Naive thymus-derived CD8-positive, alpha-beta T cell (primary cell): ENCODE data around the gene LIN37. TPM values are rescaled to one million over a fixed set of nuclear protein-coding genes. Genes with fewer than 3 reads are reported as not detected.
A peak's percentile ranks its signal among the peaks of the same experiment; 100 is the strongest.
"Not testable (repeated sequence)": the region's sequence is repeated elsewhere in the genome, so short reads cannot be mapped to it uniquely, and the experiment has no call there.

ENCODE experiments used
- ATAC-seq, 2 donors: fragments of 150-1000 bp; cut with Tn5 transposase in 1 of 2; sonication (Bioruptor Pico), chemical (Tn5 transposase) in 1 of 2; 1 replicate in 1 of 2; 2 replicates in 1 of 2; pipeline ENCODE4 v1.10.0; 2021; ENCODE audit warnings: mild to moderate bottlenecking in 2 of 2, moderate library complexity in 2 of 2
- POLR2A ChIA-PET: fragments of 350-600 bp; sonication (Branson Sonifier 250); formaldehyde crosslinking; loops from one replicate; lab custom pipeline; 2021; ENCODE audit warnings: antibody characterized with exemption; lab: Charles Lee
- DNase-seq, 10 donors: peaks; one replicate each; pipeline versions ENCODE4 v3.0.0 to v3.0.0-alpha.2; 2020 to 2022
- H3K27ac Mint-ChIP-seq, 10 donors: one replicate each; pipeline ENCODE4 v1.8.0; 2020 to 2022; ENCODE audit warnings: mild to moderate bottlenecking in 10 of 10, mixed read lengths in 10 of 10, moderate library complexity in 4 of 10, inconsistent platforms in 1 of 10
- H3K27me3 Mint-ChIP-seq, 5 donors: one replicate each; pipeline ENCODE4 v1.8.0; 2021 to 2022; ENCODE audit warnings: mixed read lengths in 5 of 5
- H3K36me3 Mint-ChIP-seq, 3 donors: one replicate each; pipeline ENCODE4 v1.8.0; 2020 to 2022; ENCODE audit warnings: mixed read lengths in 3 of 3, mild to moderate bottlenecking in 2 of 3, inconsistent platforms in 1 of 3
- H3K4me1 Mint-ChIP-seq, 4 donors: one replicate each; pipeline ENCODE4 v1.8.0; 2021 to 2022; ENCODE audit warnings: mixed read lengths in 4 of 4
- H3K4me3 Mint-ChIP-seq, 10 donors: one replicate each; pipeline ENCODE4 v1.8.0; 2020 to 2022; ENCODE audit warnings: mild to moderate bottlenecking in 10 of 10, mixed read lengths in 10 of 10, moderate library complexity in 6 of 10, inconsistent platforms in 1 of 10
- H3K9me3 Mint-ChIP-seq, 9 donors: one replicate each; pipeline ENCODE4 v1.8.0; 2020 to 2022; ENCODE audit warnings: mixed read lengths in 9 of 9, mild to moderate bottlenecking in 3 of 9, inconsistent platforms in 1 of 9, moderate library complexity in 1 of 9
- polyA plus RNA-seq, 3 donors: library from polyadenylated mRNA; unstranded; fragments of 300-500 nt; fragmentation: Illumina TruSeq; gene quantifications; one replicate each; pipeline ENCODE4 v1.2.3, GENCODE V29; 2021
- total RNA-seq, 8 experiments: library from RNA in 2 of 8; stranded (reverse) in 2 of 8; gene quantifications; one replicate each; pipeline ENCODE4 v1.2.3 and lab custom pipeline; 2021 to 2026

The LIN37 gene
- total and polyA plus RNA-seq, 5 experiments from 2014 or later, result 5.4 to 16.6 (median 14.0) TPM

GRCh38 chr19:35790981-35791813 lies 42.8 kb downstream of the LIN37 start:
- POLR2A ChIA-PET, result no interaction called here
- peak in 1 of 10 donors; percentile 5 for DNase-seq
- H3K4me1 Mint-ChIP-seq, result peaks cover 0 to 2% (median 0%) of the 10 kb centered on the region in 4 donors
- H3K27ac Mint-ChIP-seq, result no peak overlapping the region
- H3K9me3 Mint-ChIP-seq, result no peaks in the 10 kb centered on the region
- H3K27me3 Mint-ChIP-seq, result peaks cover 10 to 26% (median 18%) of the 10 kb centered on the region in 5 donors
- H3K36me3 Mint-ChIP-seq, result no peaks in the 10 kb centered on the region
- no peak overlapping the region for H3K4me3 Mint-ChIP-seq
- ATAC-seq, result peak in 1 of 2 donors; percentile 39

GRCh38 chr19:35791814-35792279 lies 43.5 kb downstream of the LIN37 start:
- no peaks in the 10 kb centered on the region for H3K36me3 Mint-ChIP-seq
- DNase-seq, result no peak
- peaks cover 15 to 33% (median 25%) of the 10 kb centered on the region in 5 donors for H3K27me3 Mint-ChIP-seq
- no peak overlapping the region for H3K4me3 Mint-ChIP-seq
- H3K4me1 Mint-ChIP-seq, result peaks cover 0 to 4% (median 3%) of the 10 kb centered on the region in 4 donors
- POLR2A ChIA-PET, result no interaction called here
- no peak for ATAC-seq
- H3K9me3 Mint-ChIP-seq, result no peaks in the 10 kb centered on the region
- H3K27ac Mint-ChIP-seq, result peak overlapping the region in 1 of 10 donors; percentile 71

- POLR2A ChIA-PET, result no interaction called here
- no peaks in the 10 kb centered on the region for H3K9me3 Mint-ChIP-seq
- ATAC-seq (no peak), DNase-seq (no peak)
- H3K4me3 Mint-ChIP-seq, result no peak overlapping the region
- H3K27me3 Mint-ChIP-seq, result peaks cover 18 to 37% (median 30%) of the 10 kb centered on the region in 5 donors
- no peaks in the 10 kb centered on the region for H3K36me3 Mint-ChIP-seq
- peaks cover 4 to 8% (median 6%) of the 10 kb centered on the region in 4 donors for H3K4me1 Mint-ChIP-seq
- H3K27ac Mint-ChIP-seq, result peak overlapping the region in 1 of 10 donors; percentile 71
These were observed 43.9 kb downstream of the LIN37 start for GRCh38 chr19:35792312-35792711.

GRCh38 chr19:35792888-35793287 lies 44.5 kb downstream of the LIN37 start:
- DNase-seq (no peak), ATAC-seq (no peak)
- H3K27me3 Mint-ChIP-seq, result peaks cover 19 to 43% (median 32%) of the 10 kb centered on the region in 5 donors
- peaks cover 6 to 10% (median 6%) of the 10 kb centered on the region in 4 donors for H3K4me1 Mint-ChIP-seq
- no peaks in the 10 kb centered on the region for H3K36me3 Mint-ChIP-seq
- H3K9me3 Mint-ChIP-seq, result no peaks in the 10 kb centered on the region
- POLR2A ChIA-PET, result no interaction called here
- no peak overlapping the region for H3K4me3 Mint-ChIP-seq
- no peak overlapping the region for H3K27ac Mint-ChIP-seq

GRCh38 chr19:35793381-35794165 lies 45.2 kb downstream of the LIN37 start:
- POLR2A ChIA-PET, result interaction anchor here (0.6 kb wide), 1 partner anchor 288 kb away, joined by 4 read pairs; no protein-coding TSS in a partner anchor
- Mint-ChIP-seq H3K4me3 (no peak overlapping the region), H3K27ac (no peak overlapping the region), H3K4me1 (peaks cover 6 to 10% (median 6%) of the 10 kb centered on the region in 4 donors), H3K9me3 (no peaks in the 10 kb centered on the region), H3K36me3 (peaks cover 0 to 1% (median 0%) of the 10 kb centered on the region in 3 donors), H3K27me3 (peaks cover 19 to 50% (median 34%) of the 10 kb centered on the region in 5 donors)
- ATAC-seq, result no peak
- no peak for DNase-seq

GRCh38 chr19:35795564-35795963 lies 47.2 kb downstream of the LIN37 start:
- H3K27ac Mint-ChIP-seq, H3K4me1 Mint-ChIP-seq, H3K36me3 Mint-ChIP-seq, H3K9me3 Mint-ChIP-seq, ATAC-seq, POLR2A ChIA-PET, H3K4me3 Mint-ChIP-seq, DNase-seq: not testable (repeated sequence)
- H3K27me3 Mint-ChIP-seq, result peaks cover 19 to 59% (median 37%) of the 10 kb centered on the region in 5 donors

GRCh38 chr19:35796645-35797542 lies 48.5 kb downstream of the LIN37 start:
- Mint-ChIP-seq H3K36me3 (peaks cover 0 to 1% (median 0%) of the 10 kb centered on the region in 3 donors), H3K4me3 (peak overlapping the region in 5 of 10 donors; percentile 7 to 58 (median 14)), H3K27me3 (peaks cover 19 to 59% (median 40%) of the 10 kb centered on the region in 5 donors), H3K4me1 (peaks cover 6 to 10% (median 6%) of the 10 kb centered on the region in 4 donors), H3K27ac (no peak overlapping the region), H3K9me3 (no peaks in the 10 kb centered on the region)
- POLR2A ChIA-PET, result interaction anchor here (0.6 kb wide), 1 partner anchor 89 kb away, joined by 4 read pairs; no protein-coding TSS in a partner anchor
- DNase-seq, result no peak
- no peak for ATAC-seq

GRCh38 chr19:35797663-35798062 lies 49.3 kb downstream of the LIN37 start:
- Mint-ChIP-seq H3K4me3 (peak overlapping the region in 1 of 10 donors; percentile 21), H3K27ac (no peak overlapping the region), H3K27me3 (peaks cover 16 to 52% (median 33%) of the 10 kb centered on the region in 5 donors), H3K9me3 (no peaks in the 10 kb centered on the region), H3K36me3 (peaks cover 0 to 1% (median 0%) of the 10 kb centered on the region in 3 donors), H3K4me1 (peaks cover 6 to 10% (median 6%) of the 10 kb centered on the region in 4 donors)
- POLR2A ChIA-PET, result interaction anchor here (0.6 kb wide), 1 partner anchor 88 kb away, joined by 3 read pairs; no protein-coding TSS in a partner anchor
- no peak for DNase-seq
- ATAC-seq, result no peak

- Mint-ChIP-seq H3K4me3 (no peak overlapping the region), H3K4me1 (peaks cover 5 to 22% (median 14%) of the 10 kb centered on the region in 4 donors), H3K9me3 (no peaks in the 10 kb centered on the region), H3K27me3 (peaks cover 4 to 28% (median 15%) of the 10 kb centered on the region in 5 donors), H3K36me3 (peaks cover 0 to 1% (median 0%) of the 10 kb centered on the region in 3 donors), H3K27ac (peak overlapping the region in 2 of 10 donors; percentile 8 to 72)
- POLR2A ChIA-PET, result no interaction called here
- DNase-seq, result no peak
- no peak for ATAC-seq
These were observed 53.5 kb downstream of the LIN37 start for GRCh38 chr19:35801828-35802227.
